ENCODE measurements around the gene FRMPD1.

- TF ChIP-seq CTCF (IDR thresholded peaks at IDR 0.05): no peak
- TF ChIP-seq POLR2A (IDR thresholded peaks at IDR 0.05): no peak
These were observed 42.5 kb upstream of the FRMPD1 start for GRCh38 chr9:37608250-37608649.
